ENCODE measurements around the gene ZNF791.

The ZNF791 gene

DNA sequence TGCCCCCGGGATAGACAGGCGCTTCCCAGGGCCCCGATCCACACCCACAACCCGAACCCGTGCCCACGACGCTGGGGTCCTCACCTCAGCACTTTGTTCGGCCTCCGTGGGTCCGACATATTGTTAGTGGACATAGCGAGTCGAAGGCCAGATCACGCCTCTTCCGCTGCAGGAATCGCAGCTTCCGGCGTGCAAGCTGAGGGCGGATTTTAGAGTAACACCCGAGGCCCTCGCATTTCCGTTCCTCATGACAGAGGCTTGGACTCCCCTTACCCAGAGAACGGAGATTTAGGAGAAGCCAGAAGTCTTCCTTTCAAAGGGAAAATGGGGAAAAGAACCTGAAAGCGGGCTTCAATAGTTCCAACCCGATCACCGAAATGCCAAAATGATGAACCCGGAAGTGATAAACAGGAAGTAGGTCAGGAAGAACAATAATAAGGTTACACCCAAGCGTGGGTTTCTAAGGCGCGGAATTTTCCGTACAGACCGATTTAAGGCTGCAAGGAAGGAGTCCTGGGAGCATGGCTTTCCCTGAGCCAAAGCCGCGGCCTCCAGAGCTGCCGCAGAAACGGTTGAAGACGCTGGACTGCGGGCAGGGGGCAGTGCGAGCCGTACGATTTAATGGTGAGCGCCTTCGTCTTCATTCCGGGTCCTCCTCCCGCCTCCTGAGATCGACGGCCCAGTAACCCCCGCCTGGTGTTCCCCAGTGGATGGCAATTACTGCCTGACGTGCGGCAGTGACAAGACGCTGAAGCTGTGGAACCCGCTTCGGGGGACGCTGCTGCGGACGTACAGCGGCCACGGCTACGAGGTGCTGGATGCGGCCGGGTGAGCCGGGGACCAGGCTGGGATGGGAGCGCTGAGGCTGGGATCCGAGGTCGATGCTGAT lies 58.8 kb downstream of the ZNF791 start (continued):
- TF ChIP-seq, protein P1, sequence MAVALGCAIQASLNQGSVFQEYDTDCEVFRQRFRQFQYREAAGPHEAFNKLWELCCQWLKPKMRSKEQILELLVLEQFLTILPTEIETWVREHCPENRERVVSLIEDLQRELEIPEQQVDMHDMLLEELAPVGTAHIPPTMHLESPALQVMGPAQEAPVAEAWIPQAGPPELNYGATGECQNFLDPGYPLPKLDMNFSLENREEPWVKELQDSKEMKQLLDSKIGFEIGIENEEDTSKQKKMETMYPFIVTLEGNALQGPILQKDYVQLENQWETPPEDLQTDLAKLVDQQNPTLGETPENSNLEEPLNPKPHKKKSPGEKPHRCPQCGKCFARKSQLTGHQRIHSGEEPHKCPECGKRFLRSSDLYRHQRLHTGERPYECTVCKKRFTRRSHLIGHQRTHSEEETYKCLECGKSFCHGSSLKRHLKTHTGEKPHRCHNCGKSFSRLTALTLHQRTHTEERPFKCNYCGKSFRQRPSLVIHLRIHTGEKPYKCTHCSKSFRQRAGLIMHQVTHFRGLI (tag by site-specific recombination; IDR thresholded peaks at IDR 0.05) = peak; percentile 75; the same call in 1 of the 2 replicates
- TF ChIP-seq ZSCAN23 (tag by site-specific recombination; IDR thresholded peaks at IDR 0.05) (peak; percentile 88; the same call in 1 of the 2 replicates), ZNF555 (tag by site-specific recombination; conservative IDR thresholded peaks at IDR 0.05) (no peak), ZNF248 (tag by site-specific recombination; IDR thresholded peaks at IDR 0.05) (no peak), ZNF837 (tag by site-specific recombination; IDR thresholded peaks at IDR 0.05) (0 out of 2 replicates have a peak, but pooled peaks have one; percentile 2), ZNF24 (tag by site-specific recombination; IDR thresholded peaks at IDR 0.05) (peak; percentile 85), ZXDB (tag by site-specific recombination; IDR thresholded peaks at IDR 0.05) (peak; percentile 96), GLIS2 (tag by site-specific recombination; IDR thresholded peaks at IDR 0.05) (no peak), ZFP37 (tag by site-specific recombination; IDR thresholded peaks at IDR 0.05) (peak; percentile 69; the same call in 1 of the 2 replicates), ZNF830 (tag by site-specific recombination; IDR thresholded peaks at IDR 0.05; ENCODE audit: low read depth) (no peak), ZNF585B (tag by site-specific recombination; IDR thresholded peaks at IDR 0.05) (no peak), BCL11B (tag by site-specific recombination; IDR thresholded peaks at IDR 0.05; ENCODE audit: low read depth) (no peak), ZNF311 (tag by site-specific recombination; IDR thresholded peaks at IDR 0.05; ENCODE audit: borderline replicate concordance) (no peak), ZNF37A (tag by site-specific recombination; IDR thresholded peaks at IDR 0.05) (no peak), ZNF660 (tag by site-specific recombination; IDR thresholded peaks at IDR 0.05) (peak; percentile 98), YY2 (tag by site-specific recombination; IDR thresholded peaks at IDR 0.05) (peak; percentile 75; the same call in 1 of the 2 replicates), ZNF146 (tag by site-specific recombination; IDR thresholded peaks at IDR 0.05) (peak; percentile 65; the same call in 1 of the 2 replicates), ZNF654 (tag by site-specific recombination; IDR thresholded peaks at IDR 0.05; ENCODE audit: low read depth) (peak; percentile 26; the same call in 1 of the 2 replicates), GLI2 (tag by site-specific recombination; IDR thresholded peaks at IDR 0.05; ENCODE audit: borderline replicate concordance, low read depth) (no peak), ZNF473 (tag by site-specific recombination; IDR thresholded peaks at IDR 0.05) (no peak), ZSCAN30 (tag by site-specific recombination; IDR thresholded peaks at IDR 0.05) (0 out of 2 replicates have a peak, but pooled peaks have one; percentile 26), ZNF621 (tag by site-specific recombination; IDR thresholded peaks at IDR 0.05) (no peak), ZNF114 (tag by site-specific recombination; IDR thresholded peaks at IDR 0.05) (no peak), WT1 (tag by site-specific recombination; IDR thresholded peaks at IDR 0.05) (no peak), HOXC10 (CRISPR knock-in tag; IDR thresholded peaks at IDR 0.05) (no peak)
- TF ChIP-seq, protein P2, sequence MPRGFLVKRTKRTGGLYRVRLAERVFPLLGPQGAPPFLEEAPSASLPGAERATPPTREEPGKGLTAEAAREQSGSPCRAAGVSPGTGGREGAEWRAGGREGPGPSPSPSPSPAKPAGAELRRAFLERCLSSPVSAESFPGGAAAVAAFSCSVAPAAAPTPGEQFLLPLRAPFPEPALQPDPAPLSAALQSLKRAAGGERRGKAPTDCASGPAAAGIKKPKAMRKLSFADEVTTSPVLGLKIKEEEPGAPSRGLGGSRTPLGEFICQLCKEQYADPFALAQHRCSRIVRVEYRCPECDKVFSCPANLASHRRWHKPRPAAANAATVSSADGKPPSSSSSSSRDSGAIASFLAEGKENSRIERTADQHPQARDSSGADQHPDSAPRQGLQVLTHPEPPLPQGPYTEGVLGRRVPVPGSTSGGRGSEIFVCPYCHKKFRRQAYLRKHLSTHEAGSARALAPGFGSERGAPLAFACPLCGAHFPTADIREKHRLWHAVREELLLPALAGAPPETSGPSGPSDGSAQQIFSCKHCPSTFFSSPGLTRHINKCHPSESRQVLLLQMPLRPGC (tag by site-specific recombination; IDR thresholded peaks at IDR 0.05) = peak; percentile 80
- TF ChIP-seq, protein P3, sequence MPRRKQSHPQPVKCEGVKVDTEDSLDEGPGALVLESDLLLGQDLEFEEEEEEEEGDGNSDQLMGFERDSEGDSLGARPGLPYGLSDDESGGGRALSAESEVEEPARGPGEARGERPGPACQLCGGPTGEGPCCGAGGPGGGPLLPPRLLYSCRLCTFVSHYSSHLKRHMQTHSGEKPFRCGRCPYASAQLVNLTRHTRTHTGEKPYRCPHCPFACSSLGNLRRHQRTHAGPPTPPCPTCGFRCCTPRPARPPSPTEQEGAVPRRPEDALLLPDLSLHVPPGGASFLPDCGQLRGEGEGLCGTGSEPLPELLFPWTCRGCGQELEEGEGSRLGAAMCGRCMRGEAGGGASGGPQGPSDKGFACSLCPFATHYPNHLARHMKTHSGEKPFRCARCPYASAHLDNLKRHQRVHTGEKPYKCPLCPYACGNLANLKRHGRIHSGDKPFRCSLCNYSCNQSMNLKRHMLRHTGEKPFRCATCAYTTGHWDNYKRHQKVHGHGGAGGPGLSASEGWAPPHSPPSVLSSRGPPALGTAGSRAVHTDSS (tag by site-specific recombination; IDR thresholded peaks at IDR 0.05) = peak; percentile 53
- TF ChIP-seq, protein P4, sequence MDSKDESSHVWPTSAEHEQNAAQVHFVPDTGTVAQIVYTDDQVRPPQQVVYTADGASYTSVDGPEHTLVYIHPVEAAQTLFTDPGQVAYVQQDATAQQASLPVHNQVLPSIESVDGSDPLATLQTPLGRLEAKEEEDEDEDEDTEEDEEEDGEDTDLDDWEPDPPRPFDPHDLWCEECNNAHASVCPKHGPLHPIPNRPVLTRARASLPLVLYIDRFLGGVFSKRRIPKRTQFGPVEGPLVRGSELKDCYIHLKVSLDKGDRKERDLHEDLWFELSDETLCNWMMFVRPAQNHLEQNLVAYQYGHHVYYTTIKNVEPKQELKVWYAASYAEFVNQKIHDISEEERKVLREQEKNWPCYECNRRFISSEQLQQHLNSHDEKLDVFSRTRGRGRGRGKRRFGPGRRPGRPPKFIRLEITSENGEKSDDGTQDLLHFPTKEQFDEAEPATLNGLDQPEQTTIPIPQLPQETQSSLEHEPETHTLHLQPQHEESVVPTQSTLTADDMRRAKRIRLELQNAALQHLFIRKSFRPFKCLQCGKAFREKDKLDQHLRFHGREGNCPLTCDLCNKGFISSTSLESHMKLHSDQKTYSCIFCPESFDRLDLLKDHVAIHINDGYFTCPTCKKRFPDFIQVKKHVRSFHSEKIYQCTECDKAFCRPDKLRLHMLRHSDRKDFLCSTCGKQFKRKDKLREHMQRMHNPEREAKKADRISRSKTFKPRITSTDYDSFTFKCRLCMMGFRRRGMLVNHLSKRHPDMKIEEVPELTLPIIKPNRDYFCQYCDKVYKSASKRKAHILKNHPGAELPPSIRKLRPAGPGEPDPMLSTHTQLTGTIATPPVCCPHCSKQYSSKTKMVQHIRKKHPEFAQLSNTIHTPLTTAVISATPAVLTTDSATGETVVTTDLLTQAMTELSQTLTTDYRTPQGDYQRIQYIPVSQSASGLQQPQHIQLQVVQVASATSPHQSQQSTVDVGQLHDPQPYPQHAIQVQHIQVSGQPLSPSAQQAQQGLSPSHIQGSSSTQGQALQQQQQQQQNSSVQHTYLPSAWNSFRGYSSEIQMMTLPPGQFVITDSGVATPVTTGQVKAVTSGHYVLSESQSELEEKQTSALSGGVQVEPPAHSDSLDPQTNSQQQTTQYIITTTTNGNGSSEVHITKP (tag by site-specific recombination; IDR thresholded peaks at IDR 0.05) = peak; percentile 44; the same call in 1 of the 2 replicates
- TF ChIP-seq, protein P5, sequence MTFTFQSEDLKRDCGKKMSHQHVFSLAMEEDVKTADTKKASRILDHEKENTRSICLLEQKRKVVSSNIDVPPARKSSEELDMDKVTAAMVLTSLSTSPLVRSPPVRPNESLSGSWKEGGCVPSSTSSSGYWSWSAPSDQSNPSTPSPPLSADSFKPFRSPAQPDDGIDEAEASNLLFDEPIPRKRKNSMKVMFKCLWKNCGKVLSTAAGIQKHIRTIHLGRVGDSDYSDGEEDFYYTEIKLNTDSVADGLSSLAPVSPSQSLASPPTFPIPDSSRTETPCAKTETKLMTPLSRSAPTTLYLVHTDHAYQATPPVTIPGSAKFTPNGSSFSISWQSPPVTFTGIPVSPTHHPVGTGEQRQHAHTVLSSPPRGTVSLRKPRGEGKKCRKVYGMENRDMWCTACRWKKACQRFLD (tag by site-specific recombination; IDR thresholded peaks at IDR 0.05) = no peak

Data from HEK293 (cell line).